ENCODE data around the gene SALL3.
"Not testable (repeated sequence)": the region's sequence is repeated elsewhere in the genome, so short reads cannot be mapped to it uniquely, and the experiment has no call there.

Gene SALL3

DNA sequence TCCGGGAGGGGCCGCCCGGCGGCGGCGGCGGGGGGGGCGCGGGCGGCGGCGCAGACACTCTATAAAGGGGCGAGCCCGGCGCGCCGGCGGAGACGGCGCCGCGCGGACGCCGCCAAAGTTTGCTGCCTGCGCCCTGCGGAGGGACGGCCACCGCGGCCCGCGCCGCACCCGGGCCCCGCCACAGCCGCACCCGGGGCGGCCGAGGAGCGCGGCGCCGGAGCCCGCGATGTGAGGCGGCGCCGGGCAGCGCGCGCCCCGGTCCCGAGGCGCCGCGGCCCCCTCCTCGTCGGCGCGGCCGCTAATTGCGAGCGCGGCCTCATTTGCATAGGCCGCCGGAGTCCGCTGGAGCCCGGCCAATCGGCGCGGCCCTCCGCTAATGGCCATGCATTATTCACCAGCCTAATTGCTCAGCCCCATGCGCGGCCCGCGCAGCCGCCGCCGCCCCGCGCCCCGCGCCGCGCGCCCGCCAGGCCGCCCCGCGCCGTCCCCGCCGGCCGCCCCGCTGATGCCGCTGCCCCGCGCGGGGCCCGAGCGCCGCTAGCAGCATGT lies at the start of gene SALL3:
TSS of gene SALL3 (plus strand) at position 89 of the 549 bp plus-strand sequence. CDS start at position 546, 457 bp downstream.
- no peak for DNase-seq (ENCODE audit: low spot score)

DNA sequence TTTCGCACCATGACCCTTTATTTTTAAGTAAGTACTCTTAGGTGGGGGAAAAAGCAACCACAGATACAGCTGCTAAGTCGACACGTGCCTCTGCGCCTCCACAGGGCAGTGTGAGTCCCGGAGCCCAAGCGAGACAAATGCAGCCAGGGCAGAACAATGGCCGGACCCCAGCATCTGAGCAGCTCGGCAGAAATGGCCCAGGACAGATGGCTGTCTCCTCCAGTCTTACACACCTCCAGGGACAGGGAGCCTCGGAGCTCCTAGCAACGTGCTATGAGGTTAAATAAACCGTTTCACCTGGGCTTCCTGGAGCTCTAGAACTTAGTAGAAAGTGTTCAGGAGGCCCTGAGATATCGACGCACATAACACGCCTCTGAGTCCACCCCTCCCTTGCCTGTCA lies 47.3 kb upstream of the SALL3 start:
- no peak for DNase-seq (ENCODE audit: low spot score)

- no peak for DNase-seq (ENCODE audit: low spot score)
Measured at GRCh38 chr18:78934003-78934402, 45.6 kb upstream of the SALL3 start.

GRCh38 chr18:78934551-78935225 lies 44.9 kb upstream of the SALL3 start:
- no peak for DNase-seq (ENCODE audit: low spot score)

GRCh38 chr18:78935406-78935805 lies 44.2 kb upstream of the SALL3 start:
- no peak for DNase-seq (ENCODE audit: low spot score)

DNA sequence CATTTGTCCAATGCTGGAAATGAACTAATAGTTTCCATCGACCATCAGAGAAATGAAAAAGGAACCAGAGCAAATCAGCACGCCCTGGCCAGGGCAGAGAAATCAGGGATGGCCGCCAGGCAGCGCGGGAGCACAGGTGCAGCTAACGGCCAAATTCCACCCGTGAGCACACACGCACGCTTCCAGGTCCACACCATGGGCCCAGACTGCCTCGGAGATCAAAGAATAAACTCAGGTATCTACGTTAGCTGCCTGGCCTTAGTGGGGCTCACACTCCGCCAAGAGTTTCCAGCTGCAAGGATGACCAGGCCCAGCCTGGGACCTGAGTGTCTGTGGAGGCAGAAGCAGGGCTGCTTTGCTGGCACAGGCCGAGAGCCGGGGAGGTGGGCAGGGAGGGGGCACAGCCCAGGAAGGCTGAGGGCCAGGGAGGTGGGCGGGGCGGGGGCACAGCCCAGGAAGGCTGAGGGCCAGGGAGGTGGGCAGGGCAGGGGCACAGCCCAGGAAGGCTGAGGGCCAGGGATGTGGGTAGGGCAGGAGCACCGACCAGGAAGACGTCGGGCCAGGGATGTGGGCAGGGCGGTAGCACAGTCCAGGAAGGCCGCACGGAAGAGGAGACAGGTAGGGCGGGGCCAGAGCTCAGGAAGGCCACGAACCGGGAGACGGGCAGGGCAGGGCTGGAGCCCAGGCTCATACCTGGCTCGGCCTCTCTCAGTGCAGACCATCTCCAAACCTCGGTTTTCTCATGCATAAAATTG lies 43.2 kb upstream of the SALL3 start:
- DNase-seq (ENCODE audit: low spot score) = no peak

DNA sequence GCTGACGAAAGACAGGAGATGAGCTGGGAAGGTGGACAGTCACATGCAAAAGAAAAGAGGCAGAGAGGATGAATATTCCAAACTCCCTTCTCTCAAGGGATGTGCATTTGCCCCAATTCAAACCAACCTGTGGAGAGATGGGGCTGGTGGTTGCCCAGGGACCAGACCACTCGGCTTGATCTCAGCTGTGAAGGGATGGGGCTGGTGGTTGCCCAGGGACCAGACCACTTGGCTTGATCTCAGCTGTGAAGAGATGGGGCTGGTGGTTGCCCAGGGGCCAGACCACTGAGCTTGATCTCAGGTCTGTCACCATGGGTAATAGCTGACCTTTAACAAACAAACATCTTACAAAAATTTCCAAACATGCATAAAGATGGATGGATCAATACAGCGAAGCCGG lies 42.5 kb upstream of the SALL3 start:
- DNase-seq (ENCODE audit: low spot score) = no peak

- DNase-seq (ENCODE audit: low spot score) = no peak
Measured at GRCh38 chr18:78939105-78939504, 40.5 kb upstream of the SALL3 start.

DNA sequence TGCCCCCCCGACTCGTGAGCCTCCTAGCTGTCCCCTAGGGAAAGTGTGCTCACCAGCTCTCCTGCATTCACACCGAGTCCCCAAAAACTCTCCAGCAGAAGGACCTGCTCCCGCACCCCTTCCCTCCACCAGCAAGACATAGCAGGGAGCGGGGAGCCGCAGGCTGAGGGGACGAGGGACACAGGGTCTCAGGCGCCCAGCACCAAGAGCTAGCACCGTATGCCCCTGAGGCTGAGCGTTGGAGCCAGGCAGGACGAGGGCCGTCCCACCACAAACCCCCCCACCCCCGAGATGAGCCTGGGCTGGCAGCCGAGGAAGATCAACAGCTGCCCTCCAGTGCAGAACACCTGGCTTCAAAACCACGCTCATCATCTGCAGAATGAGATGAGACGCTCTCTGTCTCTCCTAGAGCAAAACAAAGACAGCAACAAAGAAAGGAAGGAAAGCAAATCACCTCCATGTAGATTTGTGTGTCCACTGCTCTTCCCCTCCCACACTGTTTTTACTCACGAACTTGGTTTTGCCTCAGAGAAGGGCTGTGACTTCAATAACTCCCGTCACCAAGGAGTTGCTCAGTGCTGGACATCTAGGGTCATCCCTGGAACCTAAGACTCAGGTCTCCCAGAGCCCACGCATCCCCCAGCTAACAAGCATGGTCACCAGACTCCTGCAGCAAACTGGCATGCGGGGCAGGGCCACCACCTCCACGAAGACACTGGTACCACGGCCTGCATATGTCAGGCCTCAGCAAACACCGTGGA lies 39.7 kb upstream of the SALL3 start:
- no peak for DNase-seq (ENCODE audit: low spot score)

DNA sequence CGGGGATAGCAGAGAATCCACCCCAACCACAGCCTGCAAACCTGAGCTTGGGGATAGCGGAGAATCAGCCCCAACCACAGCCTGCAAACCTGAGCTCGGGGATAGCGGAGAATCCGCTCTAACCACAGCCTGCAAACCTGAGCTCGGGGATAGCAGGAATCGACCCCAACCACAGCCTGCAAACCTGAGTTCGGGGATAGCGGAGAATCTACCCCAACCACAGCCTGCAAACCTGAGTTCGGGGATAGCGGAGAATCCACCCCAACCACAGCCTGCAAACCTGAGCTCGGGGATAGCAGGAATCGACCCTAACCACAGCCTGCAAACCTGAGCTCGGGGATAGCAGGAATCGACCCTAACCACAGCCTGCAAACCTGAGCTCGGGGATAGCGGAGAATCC lies 37.4 kb upstream of the SALL3 start:
- DNase-seq (ENCODE audit: low spot score) = not testable (repeated sequence)

DNA sequence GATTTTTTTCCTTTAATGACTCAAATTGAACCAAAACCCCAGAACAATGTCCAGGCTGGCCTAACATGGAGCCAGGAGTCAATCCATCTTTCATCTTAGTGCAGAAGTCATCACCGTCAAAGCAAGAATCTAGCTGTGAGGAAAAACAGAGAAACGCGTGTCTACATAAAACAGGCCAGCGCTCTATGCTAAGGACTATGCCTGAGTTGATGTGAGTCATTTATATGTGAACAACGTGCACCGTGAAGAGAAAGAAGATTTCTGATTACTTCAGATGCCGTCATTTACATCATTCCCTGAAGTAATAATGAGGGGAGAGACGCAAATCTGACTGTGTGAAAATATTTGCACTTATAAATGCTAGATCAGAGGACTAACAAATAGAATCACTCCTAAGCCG lies 34.0 kb upstream of the SALL3 start:
- no peak for DNase-seq (ENCODE audit: low spot score)

- no peak for DNase-seq (ENCODE audit: low spot score)
Measured at GRCh38 chr18:78947291-78947690, 32.3 kb upstream of the SALL3 start.

GRCh38 chr18:78948221-78948620 lies 31.4 kb upstream of the SALL3 start:
- no peak for DNase-seq (ENCODE audit: low spot score)

DNA sequence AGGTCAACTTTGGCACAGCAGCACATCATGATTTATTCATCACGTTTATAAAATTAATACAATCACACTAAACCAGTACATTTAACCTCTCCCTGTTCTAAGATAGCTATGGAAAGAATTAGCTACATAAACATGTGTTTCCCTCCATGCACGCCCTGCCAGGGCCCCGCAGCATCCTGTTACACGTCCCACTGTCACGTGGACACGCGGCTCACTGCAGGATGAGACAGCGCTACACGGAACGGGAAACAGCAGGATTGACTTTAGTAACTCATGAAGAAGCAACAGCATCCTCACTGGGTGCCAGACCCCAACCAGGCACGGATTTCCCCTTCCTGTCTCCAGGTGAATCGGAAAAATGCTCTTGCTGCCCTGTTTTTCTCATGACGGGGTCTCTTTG lies 30.9 kb upstream of the SALL3 start:
- no peak for DNase-seq (ENCODE audit: low spot score)

DNA sequence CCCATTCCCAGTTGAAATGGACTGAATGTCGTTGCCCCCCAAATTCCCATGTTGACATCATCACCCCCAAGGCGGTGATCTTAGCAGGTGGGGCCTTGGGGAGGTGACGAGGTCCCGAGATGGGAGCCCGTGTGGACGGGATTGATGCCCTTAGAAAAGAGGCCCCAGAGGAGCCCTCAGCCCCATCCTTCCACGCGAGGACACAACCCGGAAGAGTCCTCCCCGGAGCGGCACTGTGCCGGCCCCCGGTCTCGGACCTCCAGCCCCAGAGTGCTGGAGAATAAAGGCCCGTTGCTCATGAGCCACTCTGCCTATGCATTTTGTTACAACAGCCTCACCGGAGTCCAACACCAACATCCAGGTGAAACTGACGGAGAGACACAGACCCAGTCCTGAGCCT lies 30.4 kb upstream of the SALL3 start:
- no peak for DNase-seq (ENCODE audit: low spot score)

GRCh38 chr18:78950386-78950785 lies 29.2 kb upstream of the SALL3 start:
- no peak for DNase-seq (ENCODE audit: low spot score)

- no peak for DNase-seq (ENCODE audit: low spot score)
Measured at GRCh38 chr18:78953566-78953965, 26.1 kb upstream of the SALL3 start.

GRCh38 chr18:78955051-78955450 lies 24.6 kb upstream of the SALL3 start:
- DNase-seq (ENCODE audit: low spot score) = no peak

DNA sequence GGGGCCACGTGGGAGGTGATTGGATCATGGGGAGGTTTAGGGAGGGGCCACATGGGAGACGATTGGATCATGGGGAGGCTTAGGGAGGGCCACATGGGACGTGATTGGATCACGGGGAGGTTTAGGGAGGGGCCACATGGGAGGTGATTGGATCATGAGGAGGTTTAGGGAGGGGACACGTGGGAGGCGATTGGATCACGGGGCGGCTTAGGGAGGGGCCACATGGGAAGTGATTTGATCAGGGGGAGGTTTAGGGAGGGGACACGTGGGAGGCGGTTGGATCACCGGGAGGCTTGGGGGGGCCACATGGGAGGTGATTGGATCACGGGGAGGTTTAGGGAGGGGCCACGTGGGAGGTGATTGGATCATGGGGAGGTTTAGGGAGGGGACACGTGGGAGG lies 22.5 kb upstream of the SALL3 start:
- DNase-seq (ENCODE audit: low spot score) = no peak

DNA sequence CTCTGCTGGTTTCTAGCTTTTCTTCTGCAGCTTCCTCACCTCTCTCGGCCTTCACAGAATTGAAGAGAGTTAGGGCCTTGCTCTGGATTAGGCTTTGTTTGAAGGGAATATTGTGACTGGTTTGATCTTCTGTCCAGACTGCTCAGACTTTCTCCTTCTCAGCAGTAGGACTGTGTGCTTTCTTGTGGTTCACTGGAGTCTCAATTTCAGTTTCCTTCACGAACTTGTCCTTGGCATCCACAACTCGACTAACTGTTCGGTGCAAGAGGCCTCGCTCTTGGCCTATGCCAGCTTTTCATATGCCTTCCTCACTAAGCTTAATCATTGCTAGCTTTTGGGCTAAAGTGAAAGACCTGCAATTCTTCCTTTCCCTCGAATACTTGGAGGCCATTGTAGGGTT lies 18.9 kb upstream of the SALL3 start:
- DNase-seq (ENCODE audit: low spot score) = no peak

- DNase-seq (ENCODE audit: low spot score) = no peak
Measured at GRCh38 chr18:78962098-78962497, 17.5 kb upstream of the SALL3 start.

GRCh38 chr18:78964727-78965126 lies 14.9 kb upstream of the SALL3 start:
- DNase-seq (ENCODE audit: low spot score) = not testable (repeated sequence)

DNA sequence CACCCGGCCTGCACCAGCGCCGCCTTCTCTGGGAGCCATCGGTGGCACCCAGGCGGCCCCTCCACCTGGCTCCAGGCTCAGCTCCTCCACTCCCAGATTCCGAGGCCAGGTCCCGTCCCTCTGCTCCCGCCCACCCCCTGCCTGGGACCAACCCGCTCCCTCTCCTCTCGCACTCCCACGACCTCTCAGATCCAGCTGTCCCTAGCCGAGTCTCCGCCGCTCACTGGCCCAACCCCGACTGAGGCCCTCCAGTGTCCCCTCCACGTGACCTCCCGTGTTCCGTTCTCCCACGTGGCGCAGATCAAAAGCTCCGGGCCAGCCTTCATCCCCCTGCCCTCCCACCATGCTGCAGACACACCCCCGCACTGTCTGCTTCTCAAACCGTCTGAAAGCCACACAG lies 14.4 kb upstream of the SALL3 start:
- DNase-seq (ENCODE audit: low spot score) = no peak

All from AG08396 (cell line).